Measurements from ENCODE around the gene SGMS1. TPM values are rescaled to one million over a fixed set of nuclear protein-coding genes. Genes with fewer than 3 reads are reported as not detected.
A peak's percentile ranks its signal among the peaks of the same experiment; 100 is the strongest.

The SGMS1 gene
- total RNA-seq, 1 donor from 2014 or later: 24.1 TPM

DNA sequence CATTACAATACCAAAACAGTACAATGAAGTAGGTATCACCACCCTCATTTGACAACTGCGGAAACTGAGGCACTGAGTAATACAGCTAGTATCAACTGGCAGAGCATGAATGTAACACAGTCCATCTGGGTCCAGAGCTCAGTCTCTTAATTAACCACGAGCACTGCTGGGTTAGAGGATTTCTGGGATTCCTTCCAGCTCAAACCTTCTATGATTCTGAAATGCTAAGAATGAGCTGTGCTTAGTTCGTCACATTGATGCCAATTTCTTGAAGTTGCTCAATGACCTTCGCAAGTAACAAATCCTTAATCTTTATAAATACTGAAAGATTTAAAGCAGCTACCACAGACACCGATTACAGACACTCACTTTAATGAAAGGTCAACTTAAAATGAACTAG, 62.5 kb downstream of the SGMS1 start:
- Mint-ChIP-seq H3K27ac (ENCODE audit: unreplicated experiment) (no peak overlapping the region), H3K27me3 (ENCODE audit: unreplicated experiment) (no peaks in the 10 kb centered on the region), H3K4me3 (ENCODE audit: unreplicated experiment) (no peak overlapping the region), H3K9me3 (ENCODE audit: unreplicated experiment) (peaks cover 4% of the 10 kb centered on the region), H3K36me3 (ENCODE audit: unreplicated experiment) (no peaks in the 10 kb centered on the region), H3K4me1 (ENCODE audit: low read depth, unreplicated experiment) (peaks cover 17% of the 10 kb centered on the region)
- TF ChIP-seq, protein P1, sequence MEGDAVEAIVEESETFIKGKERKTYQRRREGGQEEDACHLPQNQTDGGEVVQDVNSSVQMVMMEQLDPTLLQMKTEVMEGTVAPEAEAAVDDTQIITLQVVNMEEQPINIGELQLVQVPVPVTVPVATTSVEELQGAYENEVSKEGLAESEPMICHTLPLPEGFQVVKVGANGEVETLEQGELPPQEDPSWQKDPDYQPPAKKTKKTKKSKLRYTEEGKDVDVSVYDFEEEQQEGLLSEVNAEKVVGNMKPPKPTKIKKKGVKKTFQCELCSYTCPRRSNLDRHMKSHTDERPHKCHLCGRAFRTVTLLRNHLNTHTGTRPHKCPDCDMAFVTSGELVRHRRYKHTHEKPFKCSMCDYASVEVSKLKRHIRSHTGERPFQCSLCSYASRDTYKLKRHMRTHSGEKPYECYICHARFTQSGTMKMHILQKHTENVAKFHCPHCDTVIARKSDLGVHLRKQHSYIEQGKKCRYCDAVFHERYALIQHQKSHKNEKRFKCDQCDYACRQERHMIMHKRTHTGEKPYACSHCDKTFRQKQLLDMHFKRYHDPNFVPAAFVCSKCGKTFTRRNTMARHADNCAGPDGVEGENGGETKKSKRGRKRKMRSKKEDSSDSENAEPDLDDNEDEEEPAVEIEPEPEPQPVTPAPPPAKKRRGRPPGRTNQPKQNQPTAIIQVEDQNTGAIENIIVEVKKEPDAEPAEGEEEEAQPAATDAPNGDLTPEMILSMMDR (IDR thresholded peaks at IDR 0.05; ENCODE audit: partially characterized antibody, unreplicated experiment): no peak
- DNase-seq: no peak

DNA sequence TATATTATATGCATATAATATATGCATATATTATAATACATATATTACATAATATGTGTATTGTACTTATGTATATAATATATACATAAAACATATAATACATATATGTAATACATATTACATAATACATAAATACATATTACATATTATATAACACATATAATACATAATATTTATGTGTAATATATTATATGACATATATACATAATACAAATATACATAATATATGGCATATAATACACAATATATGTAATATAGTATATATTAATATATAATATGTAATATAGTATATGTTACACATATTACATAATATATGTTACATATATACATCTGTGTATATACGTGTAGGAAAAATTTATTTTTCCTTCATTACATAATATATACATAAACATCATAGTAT, 63.4 kb downstream of the SGMS1 start:
- no peak for DNase-seq
- H3K9me3 Mint-ChIP-seq (ENCODE audit: unreplicated experiment): peaks cover 4% of the 10 kb centered on the region
- TF ChIP-seq, protein P1 (IDR thresholded peaks at IDR 0.05; ENCODE audit: partially characterized antibody, unreplicated experiment): no peak
- no peak overlapping the region for H3K27ac Mint-ChIP-seq (ENCODE audit: unreplicated experiment)
- no peak overlapping the region for H3K4me3 Mint-ChIP-seq (ENCODE audit: unreplicated experiment)
- H3K27me3 Mint-ChIP-seq (ENCODE audit: unreplicated experiment): no peaks in the 10 kb centered on the region
- peaks cover 13% of the 10 kb centered on the region for H3K4me1 Mint-ChIP-seq (ENCODE audit: low read depth, unreplicated experiment)
- H3K36me3 Mint-ChIP-seq (ENCODE audit: unreplicated experiment): no peaks in the 10 kb centered on the region

DNA sequence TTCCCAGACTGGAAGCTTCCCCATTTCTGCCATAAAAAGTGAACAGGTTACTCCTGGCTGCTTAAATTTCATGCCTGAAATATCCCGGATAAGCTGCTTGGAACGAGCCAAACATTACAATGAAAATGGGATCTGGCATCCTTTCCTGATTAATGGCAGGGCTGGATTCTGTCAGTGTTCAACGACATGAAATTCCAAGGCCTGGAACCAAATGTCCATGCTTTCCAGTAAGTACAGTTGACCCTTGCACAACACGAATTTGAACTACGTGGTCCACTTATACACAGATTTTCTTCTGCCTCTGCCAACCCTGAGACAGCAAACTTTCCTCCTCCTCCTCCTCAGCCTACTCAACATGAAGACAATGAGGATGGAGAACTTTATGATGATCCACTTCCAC, 65.4 kb downstream of the SGMS1 start:
- Mint-ChIP-seq H3K4me3 (ENCODE audit: unreplicated experiment) (no peak overlapping the region), H3K27ac (ENCODE audit: unreplicated experiment) (no peak overlapping the region), H3K9me3 (ENCODE audit: unreplicated experiment) (peaks cover 4% of the 10 kb centered on the region), H3K36me3 (ENCODE audit: unreplicated experiment) (no peaks in the 10 kb centered on the region), H3K4me1 (ENCODE audit: low read depth, unreplicated experiment) (peaks cover 17% of the 10 kb centered on the region), H3K27me3 (ENCODE audit: unreplicated experiment) (no peaks in the 10 kb centered on the region)
- TF ChIP-seq, protein P1 (IDR thresholded peaks at IDR 0.05; ENCODE audit: partially characterized antibody, unreplicated experiment): no peak
- DNase-seq: no peak

DNA sequence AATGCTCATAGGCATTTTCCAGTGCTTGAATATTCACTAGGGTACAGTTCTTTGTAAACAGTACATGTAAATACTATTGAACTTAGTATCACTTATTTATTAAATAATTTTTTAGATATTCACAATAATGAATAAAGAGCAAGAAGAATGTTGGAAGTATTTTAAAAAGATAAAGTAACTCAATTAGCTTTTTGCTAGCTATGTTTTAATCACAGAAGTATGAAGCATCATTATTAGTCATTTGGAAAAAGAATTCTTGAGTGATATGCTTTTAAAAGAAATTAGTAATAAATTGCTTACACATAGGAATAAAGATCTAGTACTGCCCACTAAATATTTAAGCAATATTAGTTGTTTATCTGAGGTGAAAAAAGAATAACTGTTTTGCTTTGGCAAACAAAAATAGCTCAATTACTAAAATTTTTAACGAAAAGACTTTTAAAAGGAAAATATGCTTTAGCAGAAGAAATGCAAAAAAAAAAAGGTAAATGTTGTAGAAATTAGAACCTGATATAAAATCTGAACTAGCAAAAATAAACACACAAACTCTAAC, 66.5 kb downstream of the SGMS1 start:
- Mint-ChIP-seq H3K27ac (ENCODE audit: unreplicated experiment) (no peak overlapping the region), H3K9me3 (ENCODE audit: unreplicated experiment) (peaks cover 4% of the 10 kb centered on the region), H3K36me3 (ENCODE audit: unreplicated experiment) (no peaks in the 10 kb centered on the region), H3K4me3 (ENCODE audit: unreplicated experiment) (no peak overlapping the region), H3K4me1 (ENCODE audit: low read depth, unreplicated experiment) (peaks cover 16% of the 10 kb centered on the region), H3K27me3 (ENCODE audit: unreplicated experiment) (no peaks in the 10 kb centered on the region)
- no peak for DNase-seq
- TF ChIP-seq, protein P1 (IDR thresholded peaks at IDR 0.05; ENCODE audit: partially characterized antibody, unreplicated experiment): no peak

DNA sequence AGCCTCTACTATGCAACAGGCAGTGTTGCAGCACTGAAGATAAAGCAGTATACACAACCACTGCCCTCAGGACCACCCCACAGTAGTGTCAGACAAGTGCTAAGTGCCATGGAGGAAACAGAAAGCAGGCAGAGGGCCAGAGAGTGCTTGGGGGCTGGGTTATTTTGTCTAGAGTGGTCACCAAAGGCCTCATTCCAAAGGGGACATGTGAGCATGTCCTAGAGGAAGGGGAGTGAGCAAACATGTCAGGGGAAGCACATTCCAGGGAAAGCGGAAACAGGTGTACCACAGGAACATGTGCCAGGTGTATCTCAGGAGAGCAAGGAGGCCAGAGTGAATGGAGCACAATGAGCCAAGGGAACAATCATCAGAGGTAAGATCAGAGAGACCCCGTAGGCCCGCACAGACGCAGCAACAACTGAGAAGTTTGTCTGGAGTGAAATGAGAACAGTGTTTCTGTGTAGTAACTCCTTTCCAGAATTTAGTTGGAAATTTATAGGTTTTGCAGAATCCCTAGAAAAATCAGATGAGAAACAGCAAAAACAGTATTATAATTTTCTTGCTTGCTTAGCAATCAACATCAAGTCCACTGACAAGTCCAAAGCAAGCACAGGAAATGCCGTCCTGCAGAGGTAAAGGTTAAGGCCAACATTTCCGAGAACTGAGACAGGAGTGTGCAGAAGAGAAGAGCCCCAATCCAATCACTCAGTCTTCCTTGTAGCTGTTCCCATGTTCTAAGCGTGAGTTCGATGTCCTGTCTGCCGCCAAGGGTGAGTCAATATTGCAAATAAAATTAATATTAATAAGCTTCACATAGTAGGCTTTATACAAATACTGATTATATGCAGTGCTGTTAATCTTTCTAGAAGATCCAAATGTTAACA, 67.3 kb downstream of the SGMS1 start:
- DNase-seq: no peak
- Mint-ChIP-seq H3K27ac (ENCODE audit: unreplicated experiment) (peak overlapping the region; percentile 20), H3K36me3 (ENCODE audit: unreplicated experiment) (no peaks in the 10 kb centered on the region), H3K4me3 (ENCODE audit: unreplicated experiment) (no peak overlapping the region), H3K9me3 (ENCODE audit: unreplicated experiment) (no peaks in the 10 kb centered on the region), H3K27me3 (ENCODE audit: unreplicated experiment) (no peaks in the 10 kb centered on the region), H3K4me1 (ENCODE audit: low read depth, unreplicated experiment) (peaks cover 16% of the 10 kb centered on the region)
- TF ChIP-seq, protein P1 (IDR thresholded peaks at IDR 0.05; ENCODE audit: partially characterized antibody, unreplicated experiment): no peak

Data from glutamatergic neuron (in vitro differentiated cells).